Right cardiac atrium (tissue), 5 donors: ENCODE data around the gene PER1. TPM values are rescaled to one million over a fixed set of nuclear protein-coding genes. Genes with fewer than 3 reads are reported as not detected.
A peak's percentile ranks its signal among the peaks of the same experiment; 100 is the strongest.

Experiments used
- ATAC-seq, 2 donors: fragments of 200-7000 bp; cut with Tn5 transposase; one replicate each; pipeline versions ENCODE4 v1.8.0 to v1.9.1; 2020; ENCODE audit warnings: moderate library complexity in 2 of 2, mild to moderate bottlenecking in 1 of 2
- DNase-seq, 3 donors: peaks; one replicate each; pipeline ENCODE4 v3.0.0-alpha.2; 2020
- H3K27ac ChIP-seq: one replicate; pipeline ENCODE4 v1.5.1; 2013; ENCODE audit warnings: mild to moderate bottlenecking, low read length, control low read depth, moderate library complexity
- H3K27me3 ChIP-seq: one replicate; pipeline ENCODE4 v1.6.1; 2013; ENCODE audit not compliant: control insufficient read depth, insufficient read depth
- H3K4me1 ChIP-seq: one replicate; pipeline ENCODE4 v1.6.1; 2013; ENCODE audit warnings: low read length; ENCODE audit not compliant: control insufficient read depth, insufficient read depth
- H3K4me3 ChIP-seq: one replicate; pipeline ENCODE4 v1.5.1; 2013; ENCODE audit warnings: low read length, control low read depth
- H3K9me3 ChIP-seq: one replicate; pipeline ENCODE4 v1.6.1; 2013; ENCODE audit warnings: low read length; ENCODE audit not compliant: control insufficient read depth
- WGBS: extraction: QIAGEN DNeasy Blood & Tissue Kit; methylation state at CpG from one replicate; pipeline ENCODE4 v1.1.7; 2013; 5-methylcytosine and 5-hydroxymethylcytosine counted together
- intact Hi-C, 4 donors: fragments of 100-400 bp; cut with DNase I; formaldehyde crosslinking; loops; one replicate each; pipeline versions ENCODE4 v1.11.0 to v1.14.0; 2022 to 2023
- polyA plus RNA-seq: library from polyadenylated mRNA; stranded (reverse); fragments of 200-250 nt; gene quantifications from one replicate; pipeline ENCODE4 v1.2.3, GENCODE V29; 2013
- total RNA-seq, 4 donors: library from RNA; stranded (reverse); fragmentation: NEBNext Ultra II Directional; extraction: Animal tissue kit (Norgen Biotek cat#: 25700); gene quantifications; one replicate each; pipeline ENCODE4 v1.2.1, GENCODE V29; 2021
- donor health status: healthy with polysubstance abuse.
- donor health status: DM: no; HTN: yes; CAD: no.
- donor health status: DM: no; HTN: no; CAD: no.
- donor health status: DM: no; HTN: yes; CAD: no; lungs with severe emphysema.
- donor health status: DM: yes; HTN: yes; CAD: no.

Gene PER1
- total and polyA plus RNA-seq, 5 donors: 96.2 to 150 (median 112) TPM

GRCh38 chr17:8151641-8152111 lies 528 bp downstream of the PER1 start:
- under 1% methylated on average over 22 of the region's 22 CpGs for WGBS
- H3K9me3 ChIP-seq: no peaks in the 10 kb centered on the region
- ATAC-seq (peak; percentile 26 to 36), DNase-seq (peak; percentile 95 to 98 (median 97))
- H3K4me3 ChIP-seq: peak overlapping the region; percentile 65
- H3K27ac ChIP-seq: peak overlapping the region; percentile 100
- no peaks in the 10 kb centered on the region for H3K27me3 ChIP-seq
- intact Hi-C loops: no loop called here
- peaks cover 19% of the 10 kb centered on the region for H3K4me1 ChIP-seq

GRCh38 chr17:8151120-8151640 lies 1.0 kb downstream of the PER1 start:
- peak; percentile 41 to 49 for ATAC-seq
- no peaks in the 10 kb centered on the region for H3K27me3 ChIP-seq
- intact Hi-C loops: no loop called here
- H3K4me1 ChIP-seq: peaks cover 19% of the 10 kb centered on the region
- under 1% methylated on average over 38 of the region's 38 CpGs for WGBS
- peak overlapping the region; percentile 65 for H3K4me3 ChIP-seq
- H3K9me3 ChIP-seq: no peaks in the 10 kb centered on the region
- peak; percentile 95 to 97 (median 97) for DNase-seq
- peak overlapping the region; percentile 100 for H3K27ac ChIP-seq

GRCh38 chr17:8150194-8151119 lies 1.7 kb downstream of the PER1 start:
- H3K4me1 ChIP-seq: peaks cover 19% of the 10 kb centered on the region
- DNase-seq: peak; percentile 36 to 71 (median 60)
- peak overlapping the region; percentile 65 for H3K4me3 ChIP-seq
- no peaks in the 10 kb centered on the region for H3K9me3 ChIP-seq
- H3K27ac ChIP-seq: peak overlapping the region; percentile 100
- H3K27me3 ChIP-seq: no peaks in the 10 kb centered on the region
- WGBS: 63% methylated on average over 18 of the region's 18 CpGs
- intact Hi-C loops: no loop called here
- no peak for ATAC-seq

- WGBS: 89% methylated on average over 29 of the region's 29 CpGs
- Histone ChIP-seq H3K27me3 (no peaks in the 10 kb centered on the region), H3K4me1 (peaks cover 19% of the 10 kb centered on the region), H3K4me3 (no peak overlapping the region), H3K9me3 (no peaks in the 10 kb centered on the region), H3K27ac (peak overlapping the region; percentile 100)
- intact Hi-C loops: loop anchor here in 1 of 4 donors (10.0 kb wide), 1 partner anchor 305 kb away; no protein-coding TSS in a partner anchor
- peak in 2 of 3 donors; percentile 55 to 56 for DNase-seq
- no peak for ATAC-seq
Measured at GRCh38 chr17:8149419-8150193, 2.6 kb downstream of the PER1 start.

GRCh38 chr17:8148560-8148959 lies 3.6 kb downstream of the PER1 start:
- intact Hi-C loops: loop anchor here in 1 of 4 donors (10.0 kb wide), 1 partner anchor 304 kb away; no protein-coding TSS in a partner anchor
- H3K4me1 ChIP-seq: peaks cover 19% of the 10 kb centered on the region

GRCh38 chr17:8147805-8148404 lies 4.3 kb downstream of the PER1 start:
- Histone ChIP-seq H3K4me1 (peaks cover 12% of the 10 kb centered on the region), H3K27me3 (no peaks in the 10 kb centered on the region), H3K9me3 (no peaks in the 10 kb centered on the region), H3K27ac (no peak overlapping the region), H3K4me3 (no peak overlapping the region)
- intact Hi-C loops: loop anchor here in 1 of 4 donors (10.0 kb wide), 1 partner anchor 303 kb away; no protein-coding TSS in a partner anchor
- 92% methylated on average over 13 of the region's 13 CpGs for WGBS
- DNase-seq: peak in 2 of 3 donors; percentile 33 to 43
- no peak for ATAC-seq

More at GRCh38 chr17:8148560-8148959, 3.6 kb downstream of the PER1 start:
- no peak for ATAC-seq
- Histone ChIP-seq H3K27ac (no peak overlapping the region), H3K4me3 (no peak overlapping the region), H3K9me3 (no peaks in the 10 kb centered on the region), H3K27me3 (no peaks in the 10 kb centered on the region)
- peak in 2 of 3 donors; percentile 48 to 51 for DNase-seq
- 88% methylated on average over 13 of the region's 13 CpGs for WGBS

GRCh38 chr17:8147141-8147804 lies 4.9 kb downstream of the PER1 start:
- Histone ChIP-seq H3K27me3 (no peaks in the 10 kb centered on the region), H3K4me3 (no peak overlapping the region), H3K27ac (no peak overlapping the region), H3K4me1 (peaks cover 9% of the 10 kb centered on the region), H3K9me3 (no peaks in the 10 kb centered on the region)
- DNase-seq (peak in 2 of 3 donors; percentile 62), ATAC-seq (no peak)
- intact Hi-C loops: loop anchor here in 1 of 4 donors (10.0 kb wide), 1 partner anchor 302 kb away; no protein-coding TSS in a partner anchor
- WGBS: 84% methylated on average over 26 of the region's 26 CpGs

- no peak for ATAC-seq
- Histone ChIP-seq H3K4me3 (no peak overlapping the region), H3K27ac (no peak overlapping the region), H3K4me1 (peaks cover 9% of the 10 kb centered on the region), H3K27me3 (no peaks in the 10 kb centered on the region), H3K9me3 (no peaks in the 10 kb centered on the region)
- peak in 1 of 3 donors; percentile 24 for DNase-seq
- intact Hi-C loops: loop anchor here in 1 of 4 donors (10.0 kb wide), 1 partner anchor 302 kb away; no protein-coding TSS in a partner anchor
- WGBS: 90% methylated on average over 14 of the region's 14 CpGs
Measured at GRCh38 chr17:8146381-8147140, 5.6 kb downstream of the PER1 start.

GRCh38 chr17:8145811-8146210 lies 6.4 kb downstream of the PER1 start:
- Histone ChIP-seq H3K4me1 (peaks cover 8% of the 10 kb centered on the region), H3K4me3 (no peak overlapping the region), H3K9me3 (no peaks in the 10 kb centered on the region), H3K27me3 (no peaks in the 10 kb centered on the region), H3K27ac (no peak overlapping the region)
- WGBS: 91% methylated on average over 12 of the region's 12 CpGs
- intact Hi-C loops: loop anchor here in 1 of 4 donors (10.0 kb wide), 1 partner anchor 301 kb away; no protein-coding TSS in a partner anchor
- DNase-seq: peak in 1 of 3 donors; percentile 59
- ATAC-seq: no peak
